Measurements from ENCODE around the gene RBM26.

RBM26 gene

DNA sequence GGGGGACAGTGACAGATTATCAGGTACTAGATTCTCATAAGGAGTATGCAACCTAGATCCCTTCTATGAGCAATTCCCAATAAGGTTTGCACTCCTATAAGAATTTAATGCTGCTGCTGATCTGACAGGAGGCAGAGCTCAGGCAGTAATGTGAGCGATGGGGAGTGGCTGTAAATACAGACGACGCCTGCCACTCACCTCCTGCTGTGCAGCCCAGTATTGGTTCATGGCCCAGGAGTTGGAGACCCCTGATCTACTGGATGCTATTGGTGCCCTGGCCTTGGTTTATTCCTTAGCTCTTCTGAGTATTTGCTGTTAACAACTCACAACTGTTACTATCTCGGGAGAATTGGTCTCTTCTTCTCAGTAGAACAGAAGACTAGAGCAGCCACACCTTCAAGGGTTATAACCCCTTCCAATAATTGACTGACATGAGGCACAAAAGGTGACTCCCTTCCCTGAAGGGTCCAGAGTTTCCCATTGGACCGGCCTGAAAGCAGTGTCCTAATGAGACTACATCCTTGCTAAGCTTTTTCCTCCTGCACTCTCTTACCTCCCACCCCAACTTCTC lies 35.0 kb upstream of the RBM26 start:
- no peaks in the 10 kb centered on the region for H3K36me3 ChIP-seq (replicated peaks; ENCODE audit: insufficient read depth, low read length)
- no peak overlapping the region for H3K4me3 ChIP-seq (ENCODE audit: low read length)
- H3K9me2 ChIP-seq (replicated peaks; ENCODE audit: insufficient read depth, low read length), result no peaks in the 10 kb centered on the region
- no peak overlapping the region for H3K9ac ChIP-seq (ENCODE audit: low read length)
- H3K27ac ChIP-seq (ENCODE audit: low read length), result no peak overlapping the region
- H3K79me2 ChIP-seq (ENCODE audit: low read length), result no peaks in the 10 kb centered on the region
- no peaks in the 10 kb centered on the region for H3K9me3 ChIP-seq (replicated peaks; ENCODE audit: insufficient read depth, low read length)
- no peaks in the 10 kb centered on the region for H4K20me1 ChIP-seq (ENCODE audit: insufficient read depth, low read length)
- no peak overlapping the region for H3K4me2 ChIP-seq (ENCODE audit: low read depth, low read length)
- no peak overlapping the region for H2AFZ ChIP-seq (ENCODE audit: low read length)
- H3K27me3 ChIP-seq (replicated peaks; ENCODE audit: insufficient read depth, low read length), result no peaks in the 10 kb centered on the region
- no peak for DNase-seq
- no peaks in the 10 kb centered on the region for H3K4me1 ChIP-seq (ENCODE audit: low read length)
- H3F3A ChIP-seq (ENCODE audit: insufficient read depth, low read length), result no peaks in the 10 kb centered on the region
- TF ChIP-seq EZH2 (optimal IDR thresholded peaks at IDR 0.05; ENCODE audit: low read depth, low read length) (no peak), CTCF (IDR thresholded peaks at IDR 0.05; ENCODE audit: low read length) (no peak), EZH2phosphoT487 (IDR thresholded peaks at IDR 0.05; ENCODE audit: low read length) (no peak)

DNA sequence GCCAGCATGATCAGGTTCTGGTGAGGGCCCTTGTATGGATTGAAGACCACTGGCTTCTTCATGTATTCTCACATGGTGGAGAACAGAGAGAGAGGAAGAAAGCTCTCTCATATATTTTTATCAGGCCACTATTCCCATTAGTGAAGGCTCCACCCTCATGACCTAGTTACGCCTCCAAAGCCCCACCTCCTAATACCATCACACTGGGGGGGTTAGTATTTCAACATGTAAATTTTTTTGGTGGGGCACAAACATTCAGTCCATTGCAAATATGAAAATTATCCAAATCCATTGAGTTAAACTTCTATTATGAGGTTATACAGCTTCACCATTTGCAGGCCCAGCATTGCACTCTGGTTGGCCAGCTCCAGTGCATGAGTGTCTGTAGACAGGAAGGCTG lies 33.2 kb upstream of the RBM26 start:
- TF ChIP-seq EZH2phosphoT487 (IDR thresholded peaks at IDR 0.05; ENCODE audit: low read length), result no peak
- TF ChIP-seq CTCF (IDR thresholded peaks at IDR 0.05; ENCODE audit: low read length), result no peak
- TF ChIP-seq EZH2 (optimal IDR thresholded peaks at IDR 0.05; ENCODE audit: low read depth, low read length), result no peak
- no peaks in the 10 kb centered on the region for H3K4me1 ChIP-seq (ENCODE audit: low read length)
- DNase-seq, result no peak
- H3K9me2 ChIP-seq (replicated peaks; ENCODE audit: insufficient read depth, low read length), result no peaks in the 10 kb centered on the region
- no peaks in the 10 kb centered on the region for H3K9me3 ChIP-seq (replicated peaks; ENCODE audit: insufficient read depth, low read length)
- no peak overlapping the region for H3K27ac ChIP-seq (ENCODE audit: low read length)
- no peak overlapping the region for H3K4me2 ChIP-seq (ENCODE audit: low read depth, low read length)
- H2AFZ ChIP-seq (ENCODE audit: low read length), result no peak overlapping the region
- H4K20me1 ChIP-seq (ENCODE audit: insufficient read depth, low read length), result no peaks in the 10 kb centered on the region
- H3K27me3 ChIP-seq (replicated peaks; ENCODE audit: insufficient read depth, low read length), result no peaks in the 10 kb centered on the region
- no peak overlapping the region for H3K9ac ChIP-seq (ENCODE audit: low read length)
- H3F3A ChIP-seq (ENCODE audit: insufficient read depth, low read length), result no peaks in the 10 kb centered on the region
- no peak overlapping the region for H3K4me3 ChIP-seq (ENCODE audit: low read length)
- no peaks in the 10 kb centered on the region for H3K36me3 ChIP-seq (replicated peaks; ENCODE audit: insufficient read depth, low read length)
- no peaks in the 10 kb centered on the region for H3K79me2 ChIP-seq (ENCODE audit: low read length)

GRCh38 chr13:79435561-79435990 lies 29.5 kb upstream of the RBM26 start:
- no peak overlapping the region for H3K4me2 ChIP-seq (ENCODE audit: low read depth, low read length)
- H3K79me2 ChIP-seq (ENCODE audit: low read length), result no peaks in the 10 kb centered on the region
- H2AFZ ChIP-seq (ENCODE audit: low read length), result no peak overlapping the region
- TF ChIP-seq EZH2phosphoT487 (IDR thresholded peaks at IDR 0.05; ENCODE audit: low read length) (no peak), EZH2 (optimal IDR thresholded peaks at IDR 0.05; ENCODE audit: low read depth, low read length) (no peak)
- no peak overlapping the region for H3K9ac ChIP-seq (ENCODE audit: low read length)
- H3K27me3 ChIP-seq (replicated peaks; ENCODE audit: insufficient read depth, low read length), result no peaks in the 10 kb centered on the region
- no peak overlapping the region for H3K4me3 ChIP-seq (ENCODE audit: low read length)
- H3F3A ChIP-seq (ENCODE audit: insufficient read depth, low read length), result no peaks in the 10 kb centered on the region
- no peaks in the 10 kb centered on the region for H4K20me1 ChIP-seq (ENCODE audit: insufficient read depth, low read length)
- H3K9me2 ChIP-seq (replicated peaks; ENCODE audit: insufficient read depth, low read length), result no peaks in the 10 kb centered on the region
- H3K4me1 ChIP-seq (ENCODE audit: low read length), result no peaks in the 10 kb centered on the region
- no peaks in the 10 kb centered on the region for H3K9me3 ChIP-seq (replicated peaks; ENCODE audit: insufficient read depth, low read length)
- H3K27ac ChIP-seq (ENCODE audit: low read length), result no peak overlapping the region
- DNase-seq, result no peak
- no peaks in the 10 kb centered on the region for H3K36me3 ChIP-seq (replicated peaks; ENCODE audit: insufficient read depth, low read length)

- H3K4me3 ChIP-seq (ENCODE audit: low read length), result no peak overlapping the region
- H3K27ac ChIP-seq (ENCODE audit: low read length), result no peak overlapping the region
- H4K20me1 ChIP-seq (ENCODE audit: insufficient read depth, low read length), result no peaks in the 10 kb centered on the region
- H3K27me3 ChIP-seq (replicated peaks; ENCODE audit: insufficient read depth, low read length), result no peaks in the 10 kb centered on the region
- no peaks in the 10 kb centered on the region for H3K9me3 ChIP-seq (replicated peaks; ENCODE audit: insufficient read depth, low read length)
- H3K9ac ChIP-seq (ENCODE audit: low read length), result no peak overlapping the region
- H3F3A ChIP-seq (ENCODE audit: insufficient read depth, low read length), result no peaks in the 10 kb centered on the region
- TF ChIP-seq EZH2phosphoT487 (IDR thresholded peaks at IDR 0.05; ENCODE audit: low read length), result no peak
- no peak for TF ChIP-seq CTCF (IDR thresholded peaks at IDR 0.05; ENCODE audit: low read length)
- TF ChIP-seq EZH2 (optimal IDR thresholded peaks at IDR 0.05; ENCODE audit: low read depth, low read length), result no peak
- H3K9me2 ChIP-seq (replicated peaks; ENCODE audit: insufficient read depth, low read length), result no peaks in the 10 kb centered on the region
- no peaks in the 10 kb centered on the region for H3K36me3 ChIP-seq (replicated peaks; ENCODE audit: insufficient read depth, low read length)
- no peak for DNase-seq
- no peaks in the 10 kb centered on the region for H3K79me2 ChIP-seq (ENCODE audit: low read length)
- H2AFZ ChIP-seq (ENCODE audit: low read length), result no peak overlapping the region
- no peaks in the 10 kb centered on the region for H3K4me1 ChIP-seq (ENCODE audit: low read length)
- no peak overlapping the region for H3K4me2 ChIP-seq (ENCODE audit: low read depth, low read length)
Observed at GRCh38 chr13:79434556-79434955, 28.5 kb upstream of the RBM26 start.
